HCT116 (cell line): ENCODE data around the gene SH3TC2. TPM values are rescaled to one million over a fixed set of nuclear protein-coding genes. Genes with fewer than 3 reads are reported as not detected.

ENCODE experiments used
- ATAC-seq: fragments of 200-7000 bp; cut with Tn5 transposase; 2 replicates; pipeline ENCODE4 v1.9.1; 2020; ENCODE audit warnings: mild to moderate bottlenecking, moderate library complexity
- BruUV-seq: library from RNA; stranded (reverse); fragments of 400-500 nt; replicated peaks from 2 replicates; lab custom pipeline; 2021; lab: Mats Ljungman, UMichigan
- CTCF ChIA-PET: fragments of 300-600 bp; sonication (Branson Sonifier 250); formaldehyde crosslinking; loops from one replicate; lab custom pipeline; 2021; ENCODE audit warnings: antibody characterized with exemption; lab: Charles Lee
- POLR2A ChIA-PET: fragments of 300-600, 350-600 bp; sonication (Branson Sonifier 250); formaldehyde crosslinking; loops from one replicate; lab custom pipeline; 2021; ENCODE audit warnings: antibody characterized with exemption; lab: Charles Lee
- RAD21 ChIA-PET, 2 experiments: fragments of 300-600 bp; sonication (Branson Sonifier 250); formaldehyde crosslinking; loops; one replicate each; lab custom pipeline; 2023; ENCODE audit warnings: low total read pairs in 2 of 2; ENCODE audit not compliant: uncharacterized antibody in 2 of 2, unreplicated experiment in 2 of 2, low non-redundant PET in 1 of 2; lab: Charles Lee
- DNase-seq: peaks from one replicate; pipeline ENCODE4 v3.0.0-alpha.2; 2010; ENCODE audit warnings: low read depth, low spot score
- H2AFZ ChIP-seq: fragments of 200-600 bp; shearing (Covaris generic), sonication (generic); 2 replicates; pipeline ENCODE4 v1.6.1; 2017; ENCODE audit warnings: low read depth, mixed run types, mixed read lengths, antibody characterized with exemption, low read length; ENCODE audit not compliant: poor library complexity, severe bottlenecking
- H3K27ac ChIP-seq: 2 replicates; pipeline ENCODE4 v1.5.1; 2012; ENCODE audit warnings: low read depth, low read length
- H3K27me3 ChIP-seq: fragments of 200-600 bp; sonication (generic); 2 replicates; pipeline ENCODE4 v1.6.1; 2016; ENCODE audit warnings: mixed run types, low read length, mixed read lengths; ENCODE audit not compliant: insufficient read depth
- H3K36me3 ChIP-seq, 2 experiments: fragments of 200-500 bp in 1 of 2; fragments of 200-600 bp in 1 of 2; sonication (Bioruptor generic) in 1 of 2; sonication (generic) in 1 of 2; 2 replicates each; pipeline versions ENCODE4 v1.5.1 to v1.6.1; 2014 to 2016; ENCODE audit warnings: low read length in 2 of 2, inconsistent platforms in 1 of 2, mixed read lengths in 1 of 2, mixed run types in 1 of 2; ENCODE audit not compliant: insufficient read depth in 2 of 2, control insufficient read depth in 1 of 2
- H3K4me1 ChIP-seq, 2 experiments: fragments of 200-600 bp in 1 of 2; sonication (generic) in 1 of 2; 2 replicates each; pipeline versions ENCODE4 v1.5.1 to v1.6.1; 2012 to 2017; ENCODE audit warnings: low read length in 2 of 2, inconsistent platforms in 1 of 2, mild to moderate bottlenecking in 1 of 2, mixed read lengths in 1 of 2, mixed run types in 1 of 2, moderate library complexity in 1 of 2; ENCODE audit not compliant: insufficient read depth in 2 of 2, control insufficient read depth in 1 of 2
- H3K4me2 ChIP-seq: fragments of 200-600 bp; sonication (generic); 2 replicates; pipeline ENCODE4 v1.6.1; 2017; ENCODE audit warnings: mixed run types, low read length, mixed read lengths
- H3K4me3 ChIP-seq, 2 experiments: fragments of 200-600 bp in 1 of 2; sonication (generic) in 1 of 2; replicated peaks in 1 of 2; 2 replicates each; pipeline ENCODE4 v1.5.1; 2011 to 2016; ENCODE audit warnings: low read length in 2 of 2, control low read depth in 1 of 2, low read depth in 1 of 2, mild to moderate bottlenecking in 1 of 2, mixed read lengths in 1 of 2, mixed run types in 1 of 2
- H3K79me2 ChIP-seq: fragments of 200-600 bp; sonication (generic); 2 replicates; pipeline ENCODE4 v1.6.1; 2017; ENCODE audit warnings: mild to moderate bottlenecking, mixed run types, low read length, moderate library complexity, mixed read lengths; ENCODE audit not compliant: insufficient read depth
- H3K9ac ChIP-seq: fragments of 200-600 bp; sonication (generic); 2 replicates; pipeline ENCODE4 v1.6.1; 2016; ENCODE audit warnings: low read length, mixed read lengths
- H3K9me2 ChIP-seq: fragments of 200-600 bp; sonication (generic), shearing (Covaris generic); 2 replicates; pipeline ENCODE4 v1.6.1; 2017; ENCODE audit warnings: mixed run types, mild to moderate bottlenecking, moderate library complexity; ENCODE audit not compliant: insufficient read depth
- H3K9me3 ChIP-seq, 2 experiments: fragments of 200-500 bp in 1 of 2; fragments of 200-600 bp in 1 of 2; sonication (Bioruptor generic) in 1 of 2; sonication (generic) in 1 of 2; 2 replicates each; pipeline ENCODE4 v1.6.1; 2014 to 2017; ENCODE audit warnings: low read length in 2 of 2, mixed read lengths in 2 of 2, inconsistent platforms in 1 of 2, low read depth in 1 of 2, mild to moderate bottlenecking in 1 of 2, mixed run types in 1 of 2, moderate library complexity in 1 of 2; ENCODE audit not compliant: control insufficient read depth in 1 of 2, insufficient read depth in 1 of 2
- H4K20me1 ChIP-seq: fragments of 200-600 bp; sonication (generic), shearing (Covaris generic); 2 replicates; pipeline ENCODE4 v1.6.1; 2017; ENCODE audit warnings: mixed run types, mild to moderate bottlenecking, moderate library complexity; ENCODE audit not compliant: insufficient read depth
- CBX3 ChIP-seq: IDR thresholded peaks from 2 replicates; pipeline ENCODE4 v1.6.1; 2012; ENCODE audit warnings: low read depth
- CEBPB ChIP-seq: IDR thresholded peaks from 2 replicates; pipeline ENCODE4 v1.6.1; 2012; ENCODE audit warnings: low read depth
- ELF1 ChIP-seq: IDR thresholded peaks from 2 replicates; pipeline ENCODE4 v1.6.1; 2012; ENCODE audit warnings: low read depth, borderline replicate concordance
- EZH2phosphoT487 ChIP-seq: fragments of 200-600 bp; IDR thresholded peaks from 2 replicates; pipeline ENCODE4 v1.6.1; 2018; ENCODE audit warnings: antibody characterized with exemption, borderline replicate concordance
- POLR2A ChIP-seq: IDR thresholded peaks from 2 replicates; pipeline ENCODE4 v1.7.0; 2011; ENCODE audit warnings: borderline replicate concordance; ENCODE audit not compliant: insufficient read depth, insufficient read length; ENCODE audit errors: extremely low read depth
- POLR2AphosphoS5 ChIP-seq: IDR thresholded peaks from 2 replicates; pipeline ENCODE4 v1.6.1; 2011; ENCODE audit warnings: mild to moderate bottlenecking, low read depth, low read length, moderate library complexity
- RAD21 ChIP-seq: IDR thresholded peaks from 2 replicates; pipeline ENCODE4 v1.6.1; 2012; ENCODE audit warnings: low read depth, mild to moderate bottlenecking
- YY1 ChIP-seq: IDR thresholded peaks from 2 replicates; pipeline ENCODE4 v1.6.1; 2011; ENCODE audit warnings: low read length, low read depth, moderate library complexity, mild to moderate bottlenecking; ENCODE audit not compliant: insufficient replicate concordance; ENCODE audit errors: extremely low read depth
- ZFX ChIP-seq: fragments of 450-650 bp; IDR thresholded peaks from 2 replicates; pipeline ENCODE4 v1.6.1; 2017
- ZNF274 ChIP-seq: fragments of 200-500 bp; sonication (Bioruptor generic); IDR thresholded peaks from 2 replicates; pipeline ENCODE4 v1.6.1; 2014; ENCODE audit warnings: mild to moderate bottlenecking, low read depth, low read length, inconsistent platforms
- intact Hi-C: fragments of 100-400 bp; cut with micrococcal nuclease; formaldehyde crosslinking; loops from 2 replicates; pipeline ENCODE4 v1.10.0; 2022
- total RNA-seq: library from RNA; stranded (reverse); gene quantifications from one replicate; pipeline ENCODE4 v1.2.1, GENCODE V29; 2021; ENCODE audit not compliant: unreplicated experiment
- TF ChIP-seq, protein P1 (sequence below): IDR thresholded peaks from 2 replicates; pipeline ENCODE4 v1.6.1; 2012
- TF ChIP-seq, protein P2 (sequence below), 3 experiments: fragments of 200-600 bp in 1 of 3; sonication (generic) in 1 of 3; IDR thresholded peaks in 2 of 3; conservative IDR thresholded peaks in 1 of 3; 2 replicates each; pipeline ENCODE4 v1.5.1; 2012 to 2017; ENCODE audit warnings: low read depth in 2 of 3, low read length in 2 of 3, antibody characterized with exemption in 1 of 3, borderline replicate concordance in 1 of 3, control low read depth in 1 of 3, mild to moderate bottlenecking in 1 of 3, mixed read lengths in 1 of 3, mixed run types in 1 of 3, moderate library complexity in 1 of 3; ENCODE audit not compliant: insufficient read depth in 1 of 3

SH3TC2 gene
- total RNA-seq, 1 experiment from 2014 or later = 12.8 TPM

DNA sequence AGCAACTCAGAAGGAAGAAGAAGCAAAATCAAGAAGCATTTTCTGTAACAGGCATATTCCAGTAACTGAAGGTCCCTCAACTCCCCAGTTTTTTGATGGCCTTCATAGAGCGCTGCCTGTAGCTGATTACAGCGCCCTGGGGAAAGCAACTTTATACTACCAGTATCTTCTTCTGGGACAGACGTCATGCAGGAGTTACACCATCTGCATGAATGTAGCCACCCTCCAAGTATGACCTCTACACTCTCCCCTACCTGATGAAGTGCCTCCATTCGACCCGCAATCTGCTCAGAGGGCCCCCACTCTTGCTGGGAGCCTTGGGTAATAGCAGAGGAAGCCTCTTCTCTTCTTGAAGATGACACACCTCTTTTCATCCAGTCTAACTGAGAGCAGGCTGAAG, 21.0 kb upstream of the SH3TC2 start:
- DNase-seq = no peak

DNA sequence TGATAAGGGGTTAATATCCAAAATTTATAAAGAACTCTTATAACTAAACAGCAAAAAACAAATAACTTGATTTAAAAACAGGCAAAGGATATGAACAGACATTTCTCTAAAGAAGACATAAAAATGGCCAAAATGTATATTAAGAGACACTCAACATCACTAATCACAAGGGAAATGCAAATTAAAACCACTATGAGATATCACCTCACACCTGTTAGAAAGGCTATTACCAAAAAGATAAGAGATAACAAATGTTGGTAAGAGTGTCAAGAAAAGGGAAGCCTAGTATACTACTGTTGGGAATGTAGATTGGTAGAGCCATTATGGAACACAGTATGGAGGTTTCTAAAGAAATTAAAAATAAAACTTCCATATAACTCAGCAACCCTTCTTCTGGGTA, 19.4 kb upstream of the SH3TC2 start:
- ChIA-PET CTCF (no interaction called here), POLR2A (no interaction called here), RAD21 (no interaction called here)
- no peaks in the 10 kb centered on the region for H3K79me2 ChIP-seq
- no peak overlapping the region for H3K27ac ChIP-seq
- no peak overlapping the region for H3K9ac ChIP-seq
- H3K36me3 ChIP-seq = no peaks in the 10 kb centered on the region
- ATAC-seq (no peak), DNase-seq (no peak)
- H3K9me3 ChIP-seq = no peaks in the 10 kb centered on the region
- no peak overlapping the region for H2AFZ ChIP-seq
- TF ChIP-seq CEBPB (no peak), YY1 (no peak), CBX3 (no peak), ZNF274 (no peak), POLR2AphosphoS5 (no peak), RAD21 (no peak), ELF1 (no peak), POLR2A (no peak)
- TF ChIP-seq, protein P1, sequence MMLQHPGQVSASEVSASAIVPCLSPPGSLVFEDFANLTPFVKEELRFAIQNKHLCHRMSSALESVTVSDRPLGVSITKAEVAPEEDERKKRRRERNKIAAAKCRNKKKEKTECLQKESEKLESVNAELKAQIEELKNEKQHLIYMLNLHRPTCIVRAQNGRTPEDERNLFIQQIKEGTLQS = no peak
- H3K4me2 ChIP-seq = no peak overlapping the region
- H4K20me1 ChIP-seq = no peaks in the 10 kb centered on the region
- no peaks in the 10 kb centered on the region for H3K27me3 ChIP-seq
- H3K9me2 ChIP-seq = no peaks in the 10 kb centered on the region
- intact Hi-C loops = no loop called here
- H3K4me1 ChIP-seq = no peaks in the 10 kb centered on the region
- BruUV-seq = no TSS peak
- H3K4me3 ChIP-seq = no peak overlapping the region

More for the DNA sequence above, 21.0 kb upstream of the SH3TC2 start:
- Histone ChIP-seq H3K4me1 (no peaks in the 10 kb centered on the region), H3K9me3 (no peaks in the 10 kb centered on the region), H3K27ac (no peak overlapping the region), H2AFZ (no peak overlapping the region), H3K9me2 (no peaks in the 10 kb centered on the region), H3K36me3 (no peaks in the 10 kb centered on the region), H3K4me2 (no peak overlapping the region), H3K27me3 (no peaks in the 10 kb centered on the region), H3K79me2 (no peaks in the 10 kb centered on the region), H4K20me1 (no peaks in the 10 kb centered on the region), H3K9ac (no peak overlapping the region), H3K4me3 (no peak overlapping the region)
- intact Hi-C loops = no loop called here
- ChIA-PET CTCF (no interaction called here), RAD21 (no interaction called here), POLR2A (no interaction called here)
- no TSS peak for BruUV-seq
- TF ChIP-seq ZFX (no peak), POLR2A (no peak), RAD21 (no peak), POLR2AphosphoS5 (no peak), EZH2phosphoT487 (no peak), ZNF274 (no peak)
- TF ChIP-seq, protein P2, sequence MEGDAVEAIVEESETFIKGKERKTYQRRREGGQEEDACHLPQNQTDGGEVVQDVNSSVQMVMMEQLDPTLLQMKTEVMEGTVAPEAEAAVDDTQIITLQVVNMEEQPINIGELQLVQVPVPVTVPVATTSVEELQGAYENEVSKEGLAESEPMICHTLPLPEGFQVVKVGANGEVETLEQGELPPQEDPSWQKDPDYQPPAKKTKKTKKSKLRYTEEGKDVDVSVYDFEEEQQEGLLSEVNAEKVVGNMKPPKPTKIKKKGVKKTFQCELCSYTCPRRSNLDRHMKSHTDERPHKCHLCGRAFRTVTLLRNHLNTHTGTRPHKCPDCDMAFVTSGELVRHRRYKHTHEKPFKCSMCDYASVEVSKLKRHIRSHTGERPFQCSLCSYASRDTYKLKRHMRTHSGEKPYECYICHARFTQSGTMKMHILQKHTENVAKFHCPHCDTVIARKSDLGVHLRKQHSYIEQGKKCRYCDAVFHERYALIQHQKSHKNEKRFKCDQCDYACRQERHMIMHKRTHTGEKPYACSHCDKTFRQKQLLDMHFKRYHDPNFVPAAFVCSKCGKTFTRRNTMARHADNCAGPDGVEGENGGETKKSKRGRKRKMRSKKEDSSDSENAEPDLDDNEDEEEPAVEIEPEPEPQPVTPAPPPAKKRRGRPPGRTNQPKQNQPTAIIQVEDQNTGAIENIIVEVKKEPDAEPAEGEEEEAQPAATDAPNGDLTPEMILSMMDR (IDR thresholded peaks at IDR 0.05 in 2 of 3, conservative IDR thresholded peaks at IDR 0.05 in 1 of 3; ENCODE audit: borderline replicate concordance in 1 of 3, insufficient read depth in 1 of 3, low read depth in 2 of 3, low read length in 2 of 3) = no peak
- TF ChIP-seq, protein P1 = no peak
- ATAC-seq = no peak
